Testis (tissue), 3 donors: ENCODE data around the gene WEE1. TPM values are rescaled to one million over a fixed set of nuclear protein-coding genes. Genes with fewer than 3 reads are reported as not detected.

Experiments
- DNase-seq: peaks from one replicate; pipeline ENCODE4 v3.0.0-alpha.2; 2019
- H3K27ac ChIP-seq, 2 donors: fragments of 200-600 bp; sonication (generic); one replicate each; pipeline ENCODE4 v1.5.1; 2019
- H3K27me3 ChIP-seq: fragments of 200-600 bp; sonication (generic); one replicate; pipeline ENCODE4 v1.5.1; 2019
- H3K36me3 ChIP-seq: fragments of 200-600 bp; sonication (generic); one replicate; pipeline ENCODE4 v1.5.1; 2017; ENCODE audit warnings: low read depth; ENCODE audit errors: missing control alignments
- H3K4me1 ChIP-seq: fragments of 200-600 bp; sonication (generic); one replicate; pipeline ENCODE4 v1.5.1; 2019
- H3K4me3 ChIP-seq, 2 donors: fragments of 200-600 bp; sonication (generic); one replicate each; pipeline ENCODE4 v1.5.1; 2017 to 2019
- H3K9me3 ChIP-seq: fragments of 200-600 bp; sonication (generic); one replicate; pipeline ENCODE4 v1.5.1; 2017
- CTCF ChIP-seq, 3 experiments: fragments of 450-650 bp in 2 of 3; fragments of 200-600 bp in 1 of 3; sonication (generic) in 1 of 3; IDR thresholded peaks; one replicate each; pipeline ENCODE4 v1.5.1; 2016 to 2019; ENCODE audit warnings: antibody characterized with exemption in 3 of 3, mild to moderate bottlenecking in 2 of 3, moderate library complexity in 1 of 3
- POLR2A ChIP-seq: fragments of 450-650 bp; IDR thresholded peaks from one replicate; pipeline ENCODE4 v1.6.1; 2017; ENCODE audit warnings: antibody characterized with exemption, mild to moderate bottlenecking, moderate library complexity
- WGBS, 2 donors: methylation state at CpG; one replicate each; pipeline ENCODE4 v1.1.5; 2018; 5-methylcytosine and 5-hydroxymethylcytosine counted together
- intact Hi-C: fragments of 100-400 bp; cut with DNase I; formaldehyde crosslinking; loops from one replicate; pipeline ENCODE4 v1.15.1; 2023; ENCODE audit warnings: low total_unique reads
- polyA plus RNA-seq: library from polyadenylated mRNA; stranded (reverse); fragments of 350-450 nt; fragmentation: Illumina TruSeq; extraction: RNeasy Lipid Tissue Mini Kit (QIAGEN cat#74804); gene quantifications from one replicate; pipeline ENCODE4 v1.2.3, GENCODE V29; 2014; ENCODE audit warnings: low read depth, low replicate concordance; ENCODE audit not compliant: insufficient read depth
- total RNA-seq, 2 donors: library from RNA; depleted of rRNA; stranded (reverse); fragments of >200 nt; gene quantifications; one replicate each; pipeline ENCODE4 v1.2.3, GENCODE V29; 2016

The WEE1 gene
- total and polyA plus RNA-seq, 3 donors from 2014 or later: 34.3 to 100 (median 59.8) TPM

GRCh38 chr11:9530901-9531625 lies 42.4 kb upstream of the WEE1 start:
- intact Hi-C loops: no loop called here
- 94 to 96% methylated on average over 8 of the region's 8 CpGs for WGBS, 2 donors
- H3K36me3 ChIP-seq: no peaks in the 10 kb centered on the region
- no peak for DNase-seq
- no peak overlapping the region for H3K4me3 ChIP-seq
- H3K27me3 ChIP-seq: no peaks in the 10 kb centered on the region
- H3K27ac ChIP-seq: no peak overlapping the region
- TF ChIP-seq CTCF (IDR thresholded peaks at IDR 0.05) (no peak), POLR2A (no peak)
- no peaks in the 10 kb centered on the region for H3K9me3 ChIP-seq
- peaks cover 32% of the 10 kb centered on the region for H3K4me1 ChIP-seq

GRCh38 chr11:9533058-9533457 lies 40.4 kb upstream of the WEE1 start:
- Histone ChIP-seq H3K4me1 (peaks cover 21% of the 10 kb centered on the region), H3K9me3 (no peaks in the 10 kb centered on the region), H3K27ac (no peak overlapping the region), H3K27me3 (no peaks in the 10 kb centered on the region), H3K36me3 (no peaks in the 10 kb centered on the region), H3K4me3 (no peak overlapping the region)
- no peak for DNase-seq
- no peak for TF ChIP-seq CTCF (IDR thresholded peaks at IDR 0.05)
- TF ChIP-seq POLR2A: no peak
- 73 to 74% methylated on average over 9 of the region's 9 CpGs for WGBS, 2 donors
- intact Hi-C loops: no loop called here

- no peak for DNase-seq
- 52 to 59% methylated on average over 5 of the region's 5 CpGs for WGBS, 2 donors
- Histone ChIP-seq H3K9me3 (no peaks in the 10 kb centered on the region), H3K4me1 (peaks cover 16% of the 10 kb centered on the region), H3K36me3 (no peaks in the 10 kb centered on the region), H3K27ac (no peak overlapping the region), H3K27me3 (no peaks in the 10 kb centered on the region), H3K4me3 (no peak overlapping the region)
- intact Hi-C loops: no loop called here
- TF ChIP-seq CTCF (IDR thresholded peaks at IDR 0.05) (no peak), POLR2A (no peak)
These were observed 39.6 kb upstream of the WEE1 start for GRCh38 chr11:9533736-9534473.

- Histone ChIP-seq H3K36me3 (no peaks in the 10 kb centered on the region), H3K9me3 (no peaks in the 10 kb centered on the region), H3K27me3 (no peaks in the 10 kb centered on the region), H3K4me1 (peaks cover 2% of the 10 kb centered on the region), H3K4me3 (no peak overlapping the region), H3K27ac (no peak overlapping the region)
- intact Hi-C loops: no loop called here
- DNase-seq: peak; percentile 76
- TF ChIP-seq POLR2A (no peak), CTCF (IDR thresholded peaks at IDR 0.05) (peak; percentile 31 to 70 (median 45))
- WGBS, 2 donors: 76 to 83% methylated on average over 6 of the region's 6 CpGs
These were observed 38.2 kb upstream of the WEE1 start for GRCh38 chr11:9535189-9535781.
